Measurements from ENCODE around the gene IFIT1.

DNA sequence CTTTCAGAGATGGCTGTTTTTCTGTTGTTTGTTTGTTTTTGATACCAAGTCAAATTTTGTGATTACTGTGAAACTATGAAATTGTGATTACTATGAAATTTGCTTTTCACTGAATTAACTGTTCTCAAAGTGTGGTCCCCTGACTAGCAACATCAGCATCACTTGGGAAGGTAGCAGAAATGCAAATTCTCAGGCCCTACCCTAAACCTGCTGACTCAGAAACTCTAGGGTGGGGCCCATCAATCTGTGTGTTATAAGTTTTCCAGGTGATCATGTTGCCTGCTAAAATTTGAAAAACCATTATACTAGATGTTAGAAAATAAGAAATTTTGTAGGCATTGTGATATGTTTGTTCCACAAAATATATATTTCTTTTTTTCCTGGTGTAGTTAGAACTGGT, 13.3 kb upstream of the IFIT1 start:
- TF ChIP-seq, protein P1, sequence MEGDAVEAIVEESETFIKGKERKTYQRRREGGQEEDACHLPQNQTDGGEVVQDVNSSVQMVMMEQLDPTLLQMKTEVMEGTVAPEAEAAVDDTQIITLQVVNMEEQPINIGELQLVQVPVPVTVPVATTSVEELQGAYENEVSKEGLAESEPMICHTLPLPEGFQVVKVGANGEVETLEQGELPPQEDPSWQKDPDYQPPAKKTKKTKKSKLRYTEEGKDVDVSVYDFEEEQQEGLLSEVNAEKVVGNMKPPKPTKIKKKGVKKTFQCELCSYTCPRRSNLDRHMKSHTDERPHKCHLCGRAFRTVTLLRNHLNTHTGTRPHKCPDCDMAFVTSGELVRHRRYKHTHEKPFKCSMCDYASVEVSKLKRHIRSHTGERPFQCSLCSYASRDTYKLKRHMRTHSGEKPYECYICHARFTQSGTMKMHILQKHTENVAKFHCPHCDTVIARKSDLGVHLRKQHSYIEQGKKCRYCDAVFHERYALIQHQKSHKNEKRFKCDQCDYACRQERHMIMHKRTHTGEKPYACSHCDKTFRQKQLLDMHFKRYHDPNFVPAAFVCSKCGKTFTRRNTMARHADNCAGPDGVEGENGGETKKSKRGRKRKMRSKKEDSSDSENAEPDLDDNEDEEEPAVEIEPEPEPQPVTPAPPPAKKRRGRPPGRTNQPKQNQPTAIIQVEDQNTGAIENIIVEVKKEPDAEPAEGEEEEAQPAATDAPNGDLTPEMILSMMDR (IDR thresholded peaks at IDR 0.05) = no peak
- no peak for TF ChIP-seq ZFX (IDR thresholded peaks at IDR 0.05; ENCODE audit: borderline replicate concordance)

All from 22Rv1 (cell line).